HUDEP-2 (cell line): ENCODE results near the gene PFN3.
"Not testable (repeated sequence)": the region's sequence is repeated elsewhere in the genome, so short reads cannot be mapped to it uniquely, and the experiment has no call there.

Experiments used
- DNase-seq, 76 experiments: peaks; one replicate each; lab custom pipeline; 2025; ENCODE audit not compliant: unreplicated experiment in 76 of 76; lab: John Stamatoyannopoulos, UW

PFN3 gene

GRCh38 chr5:177377851-177378776 lies 22.3 kb downstream of the PFN3 start:
- no peak for DNase-seq

GRCh38 chr5:177376107-177376506 lies 24.4 kb downstream of the PFN3 start:
- DNase-seq, result no peak

GRCh38 chr5:177375516-177375915 lies 24.9 kb downstream of the PFN3 start:
- not testable (repeated sequence) for DNase-seq

GRCh38 chr5:177374211-177374610 lies 26.2 kb downstream of the PFN3 start:
- DNase-seq, result no peak

- DNase-seq, result no peak
Observed at GRCh38 chr5:177373806-177374205, 26.7 kb downstream of the PFN3 start.

GRCh38 chr5:177372910-177373309 lies 27.6 kb downstream of the PFN3 start:
- no peak for DNase-seq

- DNase-seq, result no peak
Observed at GRCh38 chr5:177372034-177372896, 28.2 kb downstream of the PFN3 start.

GRCh38 chr5:177371120-177372033 lies 29.1 kb downstream of the PFN3 start:
- no peak for DNase-seq

- peak in 73 of 76 experiments; percentile 19 to 83 (median 69) for DNase-seq
Observed at GRCh38 chr5:177370488-177371119, 29.9 kb downstream of the PFN3 start.

GRCh38 chr5:177369645-177370440 lies 30.6 kb downstream of the PFN3 start:
- peak in 1 of 76 experiments; percentile 3 for DNase-seq

- peak in 26 of 76 experiments; percentile 5 to 41 (median 23) for DNase-seq
Observed at GRCh38 chr5:177368869-177369644, 31.4 kb downstream of the PFN3 start.

- no peak for DNase-seq
Observed at GRCh38 chr5:177367981-177368868, 32.2 kb downstream of the PFN3 start.

- no peak for DNase-seq
Observed at GRCh38 chr5:177367323-177367848, 33.1 kb downstream of the PFN3 start.

- DNase-seq, result peak in 66 of 76 experiments; percentile 11 to 82 (median 50)
Observed at GRCh38 chr5:177366528-177367322, 33.7 kb downstream of the PFN3 start.

- DNase-seq, result no peak
Observed at GRCh38 chr5:177365845-177366527, 34.5 kb downstream of the PFN3 start.
